Measurements from ENCODE around the gene GPR62.

The GPR62 gene

DNA sequence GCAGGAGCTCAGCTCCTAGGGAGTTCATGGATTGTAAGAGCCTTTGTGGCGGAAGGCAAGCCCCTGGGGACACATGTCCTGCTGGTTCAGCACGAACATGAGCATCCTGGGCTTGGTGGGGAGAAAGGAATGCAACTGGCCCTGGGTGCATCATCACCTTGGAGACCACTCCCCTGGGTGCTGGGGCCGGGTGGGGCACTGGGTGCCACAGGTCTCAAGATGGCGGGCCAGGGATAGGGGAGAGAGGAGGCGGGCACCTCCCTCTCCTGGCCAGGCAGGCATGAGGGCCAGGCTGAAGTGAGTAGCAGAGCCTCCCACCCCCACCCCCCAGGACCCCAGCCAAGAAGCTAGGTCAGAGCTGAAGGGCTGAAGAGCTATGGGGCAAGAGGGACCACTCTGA, 11.3 kb downstream of the GPR62 start:
- Histone ChIP-seq H3K27ac (no peak overlapping the region), H3K36me3 (no peaks in the 10 kb centered on the region), H3K9me3 (no peaks in the 10 kb centered on the region), H3K4me1 (ENCODE audit: control insufficient read depth in 1 of 2, insufficient read depth in 1 of 2, low read depth in 1 of 2, low read length in 1 of 2) (peaks cover 4 to 14% of the 10 kb centered on the region in 2 experiments), H3K4me3 (ENCODE audit: low read depth in 1 of 2, low read length in 1 of 2) (no peak overlapping the region), H3K27me3 (peaks cover 85% of the 10 kb centered on the region)
- TF ChIP-seq CTCF (IDR thresholded peaks at IDR 0.05), result no peak

- no peak for TF ChIP-seq CTCF (IDR thresholded peaks at IDR 0.05)
- Histone ChIP-seq H3K27me3 (peaks cover 81% of the 10 kb centered on the region), H3K9me3 (no peaks in the 10 kb centered on the region), H3K4me3 (ENCODE audit: low read depth in 1 of 2, low read length in 1 of 2) (peak overlapping the region in 1 of 2 experiments; percentile 32), H3K36me3 (no peaks in the 10 kb centered on the region), H3K4me1 (ENCODE audit: control insufficient read depth in 1 of 2, insufficient read depth in 1 of 2, low read depth in 1 of 2, low read length in 1 of 2) (peaks cover 4 to 14% of the 10 kb centered on the region in 2 experiments), H3K27ac (no peak overlapping the region)
Observed at GRCh38 chr3:51966922-51967383, 11.8 kb downstream of the GPR62 start.

- peaks cover 74% of the 10 kb centered on the region for H3K27me3 ChIP-seq
- H3K36me3 ChIP-seq, result no peaks in the 10 kb centered on the region
- peaks cover 4 to 14% of the 10 kb centered on the region in 2 experiments for H3K4me1 ChIP-seq (ENCODE audit: control insufficient read depth in 1 of 2, insufficient read depth in 1 of 2, low read depth in 1 of 2, low read length in 1 of 2)
- no peak within 1 kb of the TSS for H3K27ac ChIP-seq
- H3K4me3 ChIP-seq (ENCODE audit: low read depth in 1 of 2, low read length in 1 of 2), result peak within 1 kb of the TSS; percentile 8 to 41
- H3K9me3 ChIP-seq, result no peaks in the 10 kb centered on the region
- no peak for TF ChIP-seq CTCF (IDR thresholded peaks at IDR 0.05)
Observed at GRCh38 chr3:51967384-51968169, 12.4 kb downstream of the GPR62 start, which contains the start of gene PCBP4. Gene PCBP4, minus strand, starts transcription at chr3:51967454. Its CDS starts 6,214 bp downstream, at chr3:51961240.

- TF ChIP-seq CTCF (IDR thresholded peaks at IDR 0.05), result no peak
- Histone ChIP-seq H3K4me1 (ENCODE audit: control insufficient read depth in 1 of 2, insufficient read depth in 1 of 2, low read depth in 1 of 2, low read length in 1 of 2) (peaks cover 4 to 14% of the 10 kb centered on the region in 2 experiments), H3K27me3 (peaks cover 67% of the 10 kb centered on the region), H3K27ac (no peak overlapping the region), H3K9me3 (no peaks in the 10 kb centered on the region), H3K36me3 (no peaks in the 10 kb centered on the region), H3K4me3 (ENCODE audit: low read depth in 1 of 2, low read length in 1 of 2) (peak overlapping the region in 1 of 2 experiments; percentile 41)
Observed at GRCh38 chr3:51968170-51968775, 13.1 kb downstream of the GPR62 start.

- peaks cover 59% of the 10 kb centered on the region for H3K27me3 ChIP-seq
- no peaks in the 10 kb centered on the region for H3K36me3 ChIP-seq
- H3K4me1 ChIP-seq (ENCODE audit: control insufficient read depth in 1 of 2, insufficient read depth in 1 of 2, low read depth in 1 of 2, low read length in 1 of 2), result peaks cover 12 to 22% of the 10 kb centered on the region in 2 experiments
- no peaks in the 10 kb centered on the region for H3K9me3 ChIP-seq
- H3K4me3 ChIP-seq (ENCODE audit: low read depth in 1 of 2, low read length in 1 of 2), result no peak overlapping the region
- no peak for TF ChIP-seq CTCF (IDR thresholded peaks at IDR 0.05)
- no peak overlapping the region for H3K27ac ChIP-seq
Observed at GRCh38 chr3:51968883-51969678, 13.9 kb downstream of the GPR62 start.

Data from neutrophil (primary cell).